Measurements from ENCODE around the gene DARS1. TPM values are rescaled to one million over a fixed set of nuclear protein-coding genes. Genes with fewer than 3 reads are reported as not detected.
A peak's percentile ranks its signal among the peaks of the same experiment; 100 is the strongest.

The DARS1 gene
- total and polyA plus RNA-seq, 2 donors (not counting 1 experiment from before 2014, with no cell fraction given), result 36.7 to 88.3 TPM

DNA sequence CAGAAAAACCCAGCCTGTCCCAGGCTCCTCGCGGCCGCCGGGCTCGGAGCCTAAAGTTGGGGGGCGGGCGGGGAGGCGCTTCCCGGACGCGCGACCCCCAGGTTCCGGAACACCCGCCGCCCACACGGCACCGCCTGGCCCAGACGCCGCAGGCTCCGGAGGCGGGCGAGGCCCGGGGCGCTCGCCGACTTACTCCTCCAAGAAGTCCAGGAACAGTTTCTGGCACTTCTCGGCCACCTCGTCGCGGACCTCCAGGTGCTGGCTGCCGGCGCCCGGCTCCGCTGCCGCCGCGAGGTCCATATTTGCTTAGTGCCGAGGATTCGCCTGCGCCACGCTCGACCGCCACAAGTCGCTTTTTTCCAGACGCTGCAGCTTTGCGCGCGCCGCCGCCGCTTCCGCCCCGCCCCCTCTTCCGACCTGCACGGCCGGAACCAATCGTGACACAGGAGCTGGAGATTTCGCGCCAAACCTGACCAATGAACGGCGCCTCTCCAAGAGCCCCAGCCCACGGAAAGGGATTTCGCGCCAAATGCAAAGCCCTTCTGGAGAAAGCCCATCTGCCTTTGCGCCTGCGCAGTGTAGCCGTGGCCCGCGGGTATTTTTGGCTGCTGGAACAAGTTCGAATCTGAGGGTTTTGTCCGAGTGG lies 109.2 kb downstream of the DARS1 start, which contains the start of gene MCM6:
Gene MCM6 (minus strand): TSS at position 378 of the 646 bp plus-strand sequence. CDS start 78 bp downstream, at position 300.
- H3K9ac ChIP-seq (ENCODE audit: low read length), result peak within 1 kb of the TSS; percentile 84
- under 1% methylated on average over 67 of the region's 71 CpGs for WGBS (ENCODE audit: insufficient coverage)
- ATAC-seq (ENCODE audit: low read depth) (peak; percentile 92), DNase-seq (peak; percentile 96)
- intact Hi-C loops (cut with micrococcal nuclease), result loop anchor here (1.0 to 2.0 kb wide), 4 partner anchors 41 to 823 kb away; partner anchors contain the start of genes RAB3GAP1 and UBXN4
- ChIA-PET CTCF (interaction anchor here (1.4 kb wide), 1 partner anchor 38 kb away, joined by 3 read pairs; no protein-coding TSS in a partner anchor), POLR2A (interaction anchor here (0.6 kb wide), 1 partner anchor 364 kb away, joined by 4 read pairs; no protein-coding TSS in a partner anchor)
- Mint-ChIP-seq H3K27ac (peak within 1 kb of the TSS; percentile 94), H3K27me3 (no peaks in the 10 kb centered on the region), H3K4me1 (peaks cover 24% of the 10 kb centered on the region), H3K4me3 (peak within 1 kb of the TSS; percentile 95), H3K9me3 (ENCODE audit: insufficient read depth) (no peaks in the 10 kb centered on the region)
- no peaks in the 10 kb centered on the region for H3K27me3 ChIP-seq (replicated peaks in 1 of 4; ENCODE audit: control extremely low read depth in 1 of 4, control insufficient read depth in 3 of 4, insufficient read depth in 4 of 4, low read length in 3 of 4)
- peaks cover 0 to 1% of the 10 kb centered on the region in 2 experiments for H3K36me3 ChIP-seq (replicated peaks in 1 of 2; ENCODE audit: control extremely low read depth in 1 of 2, control insufficient read depth in 1 of 2, extremely low read depth in 1 of 2, insufficient read depth in 2 of 2, low read length in 1 of 2)
- no peaks in the 10 kb centered on the region for H4K20me1 ChIP-seq (ENCODE audit: control insufficient read depth, insufficient read depth, low read length, poor library complexity, severe bottlenecking)
- TF ChIP-seq, protein P1, sequence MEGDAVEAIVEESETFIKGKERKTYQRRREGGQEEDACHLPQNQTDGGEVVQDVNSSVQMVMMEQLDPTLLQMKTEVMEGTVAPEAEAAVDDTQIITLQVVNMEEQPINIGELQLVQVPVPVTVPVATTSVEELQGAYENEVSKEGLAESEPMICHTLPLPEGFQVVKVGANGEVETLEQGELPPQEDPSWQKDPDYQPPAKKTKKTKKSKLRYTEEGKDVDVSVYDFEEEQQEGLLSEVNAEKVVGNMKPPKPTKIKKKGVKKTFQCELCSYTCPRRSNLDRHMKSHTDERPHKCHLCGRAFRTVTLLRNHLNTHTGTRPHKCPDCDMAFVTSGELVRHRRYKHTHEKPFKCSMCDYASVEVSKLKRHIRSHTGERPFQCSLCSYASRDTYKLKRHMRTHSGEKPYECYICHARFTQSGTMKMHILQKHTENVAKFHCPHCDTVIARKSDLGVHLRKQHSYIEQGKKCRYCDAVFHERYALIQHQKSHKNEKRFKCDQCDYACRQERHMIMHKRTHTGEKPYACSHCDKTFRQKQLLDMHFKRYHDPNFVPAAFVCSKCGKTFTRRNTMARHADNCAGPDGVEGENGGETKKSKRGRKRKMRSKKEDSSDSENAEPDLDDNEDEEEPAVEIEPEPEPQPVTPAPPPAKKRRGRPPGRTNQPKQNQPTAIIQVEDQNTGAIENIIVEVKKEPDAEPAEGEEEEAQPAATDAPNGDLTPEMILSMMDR (IDR thresholded peaks at IDR 0.05), result no peak
- no peak for TF ChIP-seq EZH2 (IDR thresholded peaks at IDR 0.05; ENCODE audit: borderline replicate concordance, insufficient read depth, low read depth, low read length, poor library complexity, severe bottlenecking)
- peak within 1 kb of the TSS; percentile 68 to 80 (median 76) for H3K4me3 ChIP-seq (ENCODE audit: control extremely low read depth in 1 of 5, extremely low read depth in 1 of 5, insufficient read depth in 1 of 5, low read depth in 2 of 5, low read length in 4 of 5)
- H3K79me2 ChIP-seq (ENCODE audit: control insufficient read depth, insufficient read depth, low read length), result no peaks in the 10 kb centered on the region
- H3K9me3 ChIP-seq (ENCODE audit: control extremely low read depth in 1 of 3, control insufficient read depth in 2 of 3, insufficient read depth in 1 of 3, low read length in 2 of 3), result no peaks in the 10 kb centered on the region
- peak within 1 kb of the TSS; percentile 69 to 79 for H3K27ac ChIP-seq (ENCODE audit: low read length in 2 of 2)
- peaks cover 8 to 23% of the 10 kb centered on the region in 2 donors for H3K4me1 ChIP-seq (ENCODE audit: control insufficient read depth in 2 of 2, insufficient read depth in 2 of 2, low read length in 2 of 2)
- peak within 1 kb of the TSS; percentile 94 for H3K4me2 ChIP-seq (replicated peaks; ENCODE audit: low read depth, low read length, poor library complexity, severe bottlenecking)
- H2AFZ ChIP-seq (ENCODE audit: insufficient read depth, low read depth, low read length, poor library complexity, severe bottlenecking), result peak within 1 kb of the TSS; percentile 90

Data from B cell (primary cell).